GM21367 (cell line): Measurements from ENCODE around the gene C8G.

ENCODE experiments used
- ATAC-seq: cut with Tn5 transposase; IDR thresholded peaks from one replicate; pipeline ENCODE4 v1.9.1; 2021; ENCODE audit not compliant: unreplicated experiment

Gene C8G

GRCh38 chr9:136940526-136941230 is 4.4 kb upstream of the C8G start:
- ATAC-seq: no peak

GRCh38 chr9:136941231-136942111 is 3.6 kb upstream of the C8G start:
- ATAC-seq: no peak

GRCh38 chr9:136942112-136942880 is 2.7 kb upstream of the C8G start:
- ATAC-seq: no peak

GRCh38 chr9:136942881-136943230 is 2.2 kb upstream of the C8G start:
- ATAC-seq: no peak

GRCh38 chr9:136943291-136944211 is 1.5 kb upstream of the C8G start:
- peak; percentile 1 for ATAC-seq

- ATAC-seq: peak; percentile 26
Measured at GRCh38 chr9:136944212-136944518, 878 bp upstream of the C8G start.

- ATAC-seq: no peak
Measured at GRCh38 chr9:136945333-136946227, 537 bp downstream of the C8G start.

GRCh38 chr9:136946228-136947027 is 1.4 kb downstream of the C8G start:
- ATAC-seq: no peak

- no peak for ATAC-seq
Measured at GRCh38 chr9:136947028-136947891, 2.2 kb downstream of the C8G start.

GRCh38 chr9:136947955-136948510 is 3.0 kb downstream of the C8G start:
- ATAC-seq: no peak

GRCh38 chr9:136949239-136949816 is 4.3 kb downstream of the C8G start:
- no peak for ATAC-seq

GRCh38 chr9:136949817-136950655 is 5.0 kb downstream of the C8G start:
- ATAC-seq: peak; percentile 63

- ATAC-seq: no peak
Measured at GRCh38 chr9:136950656-136951276, 5.7 kb downstream of the C8G start.

GRCh38 chr9:136951541-136952320 is 6.7 kb downstream of the C8G start, which contains the start of gene LCN12:
Gene LCN12 (plus strand): TSS chr9:136952273. CDS start chr9:136952328, 55 bp downstream.
- ATAC-seq: no peak

- ATAC-seq: no peak
Measured at GRCh38 chr9:136952321-136952850, 7.3 kb downstream of the C8G start.
